ENCODE measurements around the gene OR51D1.

OR51D1 gene

GRCh38 chr11:4680341-4680740, 43.1 kb downstream of the OR51D1 start:
- no peak overlapping the region for H3K4me3 ChIP-seq (ENCODE audit: control insufficient read depth, low read depth, low read length)
- no peak for DNase-seq (ENCODE audit: low read depth)
- no peak for TF ChIP-seq CTCF (IDR thresholded peaks at IDR 0.05; ENCODE audit: control insufficient read depth, insufficient read depth, low read depth, low read length, missing control alignments)

- H3K4me3 ChIP-seq (ENCODE audit: control insufficient read depth, low read depth, low read length) = no peak overlapping the region
- DNase-seq (ENCODE audit: low read depth) = no peak
- TF ChIP-seq CTCF (IDR thresholded peaks at IDR 0.05; ENCODE audit: control insufficient read depth, insufficient read depth, low read depth, low read length, missing control alignments) = no peak
Measured at GRCh38 chr11:4682623-4683419, 45.5 kb downstream of the OR51D1 start.

- no peak for TF ChIP-seq CTCF (IDR thresholded peaks at IDR 0.05; ENCODE audit: control insufficient read depth, insufficient read depth, low read depth, low read length, missing control alignments)
- no peak for DNase-seq (ENCODE audit: low read depth)
- no peak overlapping the region for H3K4me3 ChIP-seq (ENCODE audit: control insufficient read depth, low read depth, low read length)
Measured at GRCh38 chr11:4684631-4685285, 47.5 kb downstream of the OR51D1 start.
